PC-3 (cell line): ENCODE data around the gene ZNF711.

Experiments
- EZH2 ChIP-seq: fragments of 300-600 bp; sonication (generic); IDR thresholded peaks from one replicate; pipeline ENCODE4 v1.6.1; 2017; ENCODE audit warnings: antibody characterized with exemption, mild to moderate bottlenecking, low read length; ENCODE audit not compliant: unreplicated experiment
- TF ChIP-seq, protein P1 (sequence below): fragments of 300-600 bp; sonication (generic); conservative IDR thresholded peaks from 2 replicates; pipeline ENCODE4 v1.5.1; 2017; ENCODE audit warnings: antibody characterized with exemption, low read depth, mild to moderate bottlenecking, low read length

DNA sequence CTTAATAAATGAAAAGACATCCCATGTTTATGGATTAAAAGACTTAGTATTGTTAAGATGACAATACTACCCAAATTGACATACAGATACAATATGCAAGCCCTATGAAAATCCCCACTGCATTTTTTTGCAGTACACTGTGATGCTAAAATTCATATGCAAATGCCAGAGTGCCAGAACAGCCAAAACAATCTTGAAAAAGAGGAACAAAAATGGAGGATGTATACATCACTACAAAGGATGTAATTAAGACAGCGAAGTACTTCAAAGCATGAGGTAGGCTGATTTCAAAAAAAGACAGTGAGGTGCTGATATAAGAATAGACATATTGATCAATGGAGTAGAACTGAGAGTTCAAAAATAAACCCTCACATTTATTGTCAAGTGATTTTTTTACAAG lies 47.5 kb upstream of the ZNF711 start:
- TF ChIP-seq EZH2: no peak
- TF ChIP-seq, protein P1, sequence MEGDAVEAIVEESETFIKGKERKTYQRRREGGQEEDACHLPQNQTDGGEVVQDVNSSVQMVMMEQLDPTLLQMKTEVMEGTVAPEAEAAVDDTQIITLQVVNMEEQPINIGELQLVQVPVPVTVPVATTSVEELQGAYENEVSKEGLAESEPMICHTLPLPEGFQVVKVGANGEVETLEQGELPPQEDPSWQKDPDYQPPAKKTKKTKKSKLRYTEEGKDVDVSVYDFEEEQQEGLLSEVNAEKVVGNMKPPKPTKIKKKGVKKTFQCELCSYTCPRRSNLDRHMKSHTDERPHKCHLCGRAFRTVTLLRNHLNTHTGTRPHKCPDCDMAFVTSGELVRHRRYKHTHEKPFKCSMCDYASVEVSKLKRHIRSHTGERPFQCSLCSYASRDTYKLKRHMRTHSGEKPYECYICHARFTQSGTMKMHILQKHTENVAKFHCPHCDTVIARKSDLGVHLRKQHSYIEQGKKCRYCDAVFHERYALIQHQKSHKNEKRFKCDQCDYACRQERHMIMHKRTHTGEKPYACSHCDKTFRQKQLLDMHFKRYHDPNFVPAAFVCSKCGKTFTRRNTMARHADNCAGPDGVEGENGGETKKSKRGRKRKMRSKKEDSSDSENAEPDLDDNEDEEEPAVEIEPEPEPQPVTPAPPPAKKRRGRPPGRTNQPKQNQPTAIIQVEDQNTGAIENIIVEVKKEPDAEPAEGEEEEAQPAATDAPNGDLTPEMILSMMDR: no peak
